GM10248 (cell line): ENCODE results near the gene RFX8.

ENCODE experiments used
- CTCF ChIA-PET: fragments of 300-600 bp; sonication (Branson Sonifier 250); formaldehyde crosslinking; extraction: SDS; loops from one replicate; lab custom pipeline; 2021; ENCODE audit warnings: antibody characterized with exemption; lab: Yijun Ruan, JAX
- POLR2A ChIA-PET: fragments of 350-650 bp; sonication (Branson Sonifier 250); formaldehyde crosslinking; extraction: SDS; loops from one replicate; lab custom pipeline; 2020; ENCODE audit warnings: antibody characterized with exemption; lab: Yijun Ruan, JAX
- DNase-seq: peaks from one replicate; pipeline ENCODE4 v3.0.0; 2012; ENCODE audit errors: extremely low spot score
- TF ChIP-seq, protein P1 (sequence below): IDR thresholded peaks from 2 replicates; pipeline ENCODE4 v1.5.1; 2012; ENCODE audit warnings: mild to moderate bottlenecking, low read depth; ENCODE audit errors: extremely low read depth, missing control alignments, control extremely low read depth

RFX8 gene

DNA sequence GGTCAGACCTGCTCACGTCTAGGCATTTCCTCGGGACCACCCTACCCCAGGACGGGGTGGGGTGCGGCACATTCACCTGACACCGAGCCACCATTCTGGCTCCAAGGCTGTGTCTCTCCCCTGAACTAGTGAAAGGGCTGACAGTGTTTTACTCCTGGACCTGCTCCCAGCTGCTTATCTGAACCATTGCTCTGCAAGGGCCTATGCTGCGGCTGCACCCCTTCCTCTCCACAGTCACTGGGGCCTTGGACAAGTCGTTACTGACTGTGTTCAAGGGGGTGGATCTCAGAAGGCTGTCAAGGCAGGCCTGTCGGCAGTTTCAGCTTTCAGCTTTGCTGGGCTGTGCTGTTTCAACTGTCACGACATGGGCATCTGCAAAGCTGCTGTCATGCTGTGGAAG lies 99.3 kb downstream of the RFX8 start:
- CTCF ChIA-PET = interaction anchor here (1.1 kb wide), 1 partner anchor 43 kb away, joined by 3 read pairs; no protein-coding TSS in a partner anchor

DNA sequence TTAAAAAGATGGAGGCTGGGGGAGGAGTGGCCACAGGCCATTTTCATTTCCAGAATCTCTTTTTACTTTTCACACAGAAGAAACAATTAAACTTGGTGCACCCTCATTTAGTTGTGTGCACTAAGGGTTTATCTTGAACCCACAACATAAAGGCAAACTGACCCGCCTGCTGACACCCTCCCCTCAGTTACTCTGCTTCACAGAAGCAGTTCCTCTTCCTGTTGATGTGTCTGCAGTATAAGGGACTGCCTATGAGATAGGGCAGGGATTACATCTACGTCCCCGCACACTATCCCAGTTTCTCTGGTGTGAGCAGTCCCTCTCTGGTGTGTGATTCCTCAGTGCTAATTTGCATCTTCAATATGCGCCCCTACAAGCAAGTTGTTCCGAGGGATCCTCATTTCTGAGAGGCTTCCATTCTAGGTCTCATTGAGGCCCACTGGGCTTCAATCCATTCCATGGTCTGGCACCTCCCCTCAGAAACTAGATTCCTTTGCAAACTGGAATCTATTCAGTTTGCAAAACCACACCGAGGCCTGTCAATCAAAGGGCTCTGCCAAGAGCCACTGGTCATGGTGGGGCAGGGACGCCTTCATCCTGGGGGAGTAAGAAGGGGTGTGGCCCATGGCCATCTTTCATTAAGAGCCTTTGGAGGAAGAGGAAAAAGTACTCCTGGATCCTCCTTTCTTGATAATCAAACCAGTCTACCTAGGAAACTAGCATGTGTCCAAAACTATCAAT lies 99.9 kb downstream of the RFX8 start:
- POLR2A ChIA-PET = no interaction called here

More for the DNA sequence above, 99.3 kb downstream of the RFX8 start:
- POLR2A ChIA-PET = no interaction called here
- DNase-seq = no peak
- TF ChIP-seq, protein P1, sequence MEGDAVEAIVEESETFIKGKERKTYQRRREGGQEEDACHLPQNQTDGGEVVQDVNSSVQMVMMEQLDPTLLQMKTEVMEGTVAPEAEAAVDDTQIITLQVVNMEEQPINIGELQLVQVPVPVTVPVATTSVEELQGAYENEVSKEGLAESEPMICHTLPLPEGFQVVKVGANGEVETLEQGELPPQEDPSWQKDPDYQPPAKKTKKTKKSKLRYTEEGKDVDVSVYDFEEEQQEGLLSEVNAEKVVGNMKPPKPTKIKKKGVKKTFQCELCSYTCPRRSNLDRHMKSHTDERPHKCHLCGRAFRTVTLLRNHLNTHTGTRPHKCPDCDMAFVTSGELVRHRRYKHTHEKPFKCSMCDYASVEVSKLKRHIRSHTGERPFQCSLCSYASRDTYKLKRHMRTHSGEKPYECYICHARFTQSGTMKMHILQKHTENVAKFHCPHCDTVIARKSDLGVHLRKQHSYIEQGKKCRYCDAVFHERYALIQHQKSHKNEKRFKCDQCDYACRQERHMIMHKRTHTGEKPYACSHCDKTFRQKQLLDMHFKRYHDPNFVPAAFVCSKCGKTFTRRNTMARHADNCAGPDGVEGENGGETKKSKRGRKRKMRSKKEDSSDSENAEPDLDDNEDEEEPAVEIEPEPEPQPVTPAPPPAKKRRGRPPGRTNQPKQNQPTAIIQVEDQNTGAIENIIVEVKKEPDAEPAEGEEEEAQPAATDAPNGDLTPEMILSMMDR = no peak

DNA sequence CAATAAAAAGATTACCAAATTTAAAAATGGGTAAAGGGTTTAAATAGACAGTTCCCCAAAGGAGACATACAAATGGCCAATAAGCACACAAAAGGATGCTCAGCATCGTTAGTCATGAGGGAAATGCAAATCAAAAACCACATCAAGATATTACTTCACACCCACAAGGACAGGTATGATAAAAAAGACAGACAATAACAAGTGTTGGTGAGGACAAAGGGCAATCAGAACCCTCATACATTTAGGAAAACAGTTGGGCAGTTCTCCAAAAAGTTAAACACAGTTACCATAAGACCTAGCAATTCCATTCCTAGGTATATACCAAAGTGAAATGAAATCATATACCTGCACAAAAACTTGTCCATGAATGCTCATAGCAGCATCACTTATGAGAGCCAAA lies 102.1 kb downstream of the RFX8 start:
- TF ChIP-seq, protein P1 = no peak
- ChIA-PET CTCF (interaction anchor here (1.0 to 1.5 kb wide), 2 partner anchors 10 to 511 kb away, joined by 3 to 4 read pairs; no protein-coding TSS in a partner anchor), POLR2A (no interaction called here)
- no peak for DNase-seq

More for the DNA sequence above, 99.9 kb downstream of the RFX8 start:
- CTCF ChIA-PET = interaction anchor here (1.3 kb wide), 1 partner anchor 21 kb away, joined by 4 read pairs; no protein-coding TSS in a partner anchor
- no peak for DNase-seq
- TF ChIP-seq, protein P1 = no peak

DNA sequence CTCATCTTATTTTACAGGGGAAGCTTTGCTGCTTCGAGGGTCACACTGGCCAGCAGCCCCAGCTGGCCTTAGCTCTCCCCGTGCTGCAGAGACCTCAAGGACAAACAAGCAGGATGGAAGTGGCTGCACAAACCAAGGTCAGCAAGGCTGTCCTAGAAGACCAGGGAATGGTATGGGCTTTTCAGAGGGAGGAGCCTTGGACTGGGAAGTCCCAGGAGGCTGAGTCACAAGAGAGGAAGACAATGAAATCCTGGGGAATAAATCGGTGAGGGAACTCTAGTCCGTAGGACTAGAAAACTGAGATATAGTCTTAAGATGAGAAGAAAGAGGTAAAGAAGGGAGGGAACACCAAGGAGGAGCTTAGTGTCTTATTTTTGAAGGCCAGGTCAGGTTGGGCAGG lies 103.3 kb downstream of the RFX8 start:
- CTCF ChIA-PET = no interaction called here
- POLR2A ChIA-PET = no interaction called here
- TF ChIP-seq, protein P1 = no peak
- DNase-seq = no peak

DNA sequence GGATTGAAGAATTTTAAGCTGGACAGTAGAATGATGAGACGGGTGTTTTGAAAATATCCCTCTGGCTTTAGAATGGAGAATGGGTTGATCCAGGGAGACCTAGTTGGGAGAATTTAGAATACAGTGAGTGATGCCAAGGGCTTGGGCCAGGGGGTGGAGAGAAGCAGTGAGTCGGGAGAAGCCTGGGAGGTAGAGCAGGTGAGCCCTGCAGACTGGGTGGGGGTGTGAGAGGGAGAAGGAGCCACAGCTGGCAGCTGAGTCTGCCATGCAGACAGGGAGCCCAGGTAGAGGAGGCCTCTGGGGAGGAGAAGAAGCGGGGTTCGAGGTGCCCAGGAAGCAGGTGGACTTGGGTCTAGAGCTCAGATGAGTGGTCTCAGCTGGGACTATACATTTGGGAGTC lies 105.8 kb downstream of the RFX8 start:
- POLR2A ChIA-PET = no interaction called here
- CTCF ChIA-PET = no interaction called here
- no peak for DNase-seq
- TF ChIP-seq, protein P1 = no peak

DNA sequence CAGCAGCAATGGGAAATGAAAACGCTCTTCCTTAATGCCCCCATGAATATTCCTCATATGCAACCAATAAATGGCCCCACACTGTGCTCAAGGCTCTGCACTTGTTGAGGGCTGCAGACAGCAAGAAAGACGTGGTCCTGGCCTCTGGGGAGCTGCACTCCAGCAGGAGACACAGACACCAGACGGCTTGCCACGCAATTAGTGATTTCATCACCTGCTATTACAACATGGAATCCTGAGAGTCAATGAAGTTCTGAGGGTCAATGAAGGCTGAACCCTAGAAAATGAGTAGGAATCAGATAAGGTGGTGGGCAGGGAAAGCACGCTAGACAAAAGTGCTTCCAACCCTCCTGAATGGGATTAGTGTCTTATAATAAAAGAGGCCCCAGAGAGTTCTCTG lies 106.5 kb downstream of the RFX8 start:
- DNase-seq = no peak
- ChIA-PET CTCF (no interaction called here), POLR2A (no interaction called here)
- TF ChIP-seq, protein P1 = no peak
